Measurements from ENCODE around the gene ATP6V1B1. TPM values are rescaled to one million over a fixed set of nuclear protein-coding genes. Genes with fewer than 3 reads are reported as not detected.

Gene ATP6V1B1
- total and polyA plus RNA-seq, 10 of the 15 experiments (the other 5 are each of a cell fraction or from before 2014, with no cell fraction given) = not detected

GRCh38 chr2:71008342-71008741 is 72.6 kb downstream of the ATP6V1B1 start:
- POLR2A ChIA-PET = no interaction called here
- no peaks in the 10 kb centered on the region for H3K4me1 ChIP-seq (ENCODE audit: control insufficient read depth, insufficient read depth, low read length)
- H3K27ac ChIP-seq (ENCODE audit: control insufficient read depth, insufficient read depth) = no peak overlapping the region
- SMC1A ChIA-PET (ENCODE audit: uncharacterized antibody, unreplicated experiment) = interaction anchor here (1.1 kb wide), 1 partner anchor 45 kb away, joined by 4 read pairs; no protein-coding TSS in a partner anchor
- FAIRE-seq = no peak
- H3K4me2 ChIP-seq (ENCODE audit: control insufficient read depth, insufficient read depth) = no peak overlapping the region
- H3K79me2 ChIP-seq (ENCODE audit: control insufficient read depth, insufficient read depth, low read length) = no peaks in the 10 kb centered on the region
- no peak overlapping the region for H3K4me3 ChIP-seq
- WGBS (ENCODE audit: insufficient coverage, insufficient replicate concordance, low lambda C conversion rate, missing lambda C conversion rate) = 51% methylated on average over 13 of the region's 13 CpGs
- RAD21 ChIA-PET (ENCODE audit: unreplicated experiment) = no interaction called here
- CTCF ChIA-PET = no interaction called here
- H4K20me1 ChIP-seq (ENCODE audit: control insufficient read depth, insufficient read depth) = no peaks in the 10 kb centered on the region
- no peak for ATAC-seq
- DNase-seq (ENCODE audit: low read depth, low spot score) = no peak
- no peak overlapping the region for H2AFZ ChIP-seq (ENCODE audit: control insufficient read depth, low read depth, low read length)
- H3K9me3 ChIP-seq (replicated peaks; ENCODE audit: control insufficient read depth, insufficient read depth, low read length) = no peaks in the 10 kb centered on the region
- peaks cover 0 to 1% of the 10 kb centered on the region in 2 experiments; a peak in 2 of 4 replicates for H3K27me3 ChIP-seq (replicated peaks in 1 of 2; ENCODE audit: control insufficient read depth in 2 of 2, insufficient read depth in 2 of 2, low read length in 1 of 2)
- no peaks in the 10 kb centered on the region for H3K36me3 ChIP-seq (ENCODE audit: control insufficient read depth in 2 of 2, insufficient read depth in 2 of 2, low read length in 1 of 2)
- TF ChIP-seq IRF4 (IDR thresholded peaks at IDR 0.05; ENCODE audit: low read depth, low read length) = no peak
- TF ChIP-seq USF1 (IDR thresholded peaks at IDR 0.05; ENCODE audit: borderline replicate concordance, extremely low read length, insufficient read depth, low read depth, low read length) = no peak
- no peak for TF ChIP-seq GATAD2B (conservative IDR thresholded peaks at IDR 0.05; ENCODE audit: low read depth)
- peak; percentile 91 for TF ChIP-seq BCL3 (IDR thresholded peaks at IDR 0.05; ENCODE audit: borderline replicate concordance, insufficient read depth, low read depth, low read length, poor library complexity, severe bottlenecking)
- 0 out of 2 replicates have a peak, but pooled peaks have one; percentile 39 for TF ChIP-seq TCF3 (IDR thresholded peaks at IDR 0.05; ENCODE audit: borderline replicate concordance, insufficient read depth, low read depth, low read length)
- no peak for TF ChIP-seq POU2F2 (IDR thresholded peaks at IDR 0.05; ENCODE audit: borderline replicate concordance, low read depth, low read length)
- no peak for TF ChIP-seq KAT2A (conservative IDR thresholded peaks at IDR 0.05; ENCODE audit: control insufficient read depth, low read depth, low read length)
- TF ChIP-seq IRF3 (IDR thresholded peaks at IDR 0.05) = no peak
- TF ChIP-seq BRCA1 (IDR thresholded peaks at IDR 0.05; ENCODE audit: low read depth, low read length) = no peak
- TF ChIP-seq ZNF217 (IDR thresholded peaks at IDR 0.05) = no peak
- no peak for TF ChIP-seq ESRRA (IDR thresholded peaks at IDR 0.05; ENCODE audit: low read length)
- TF ChIP-seq ZBTB11 (CRISPR knock-in tag; IDR thresholded peaks at IDR 0.05) = no peak
- no TSS peak for BruUV-seq (replicated peaks)
- intact Hi-C loops (cut with micrococcal nuclease; ENCODE audit: unreplicated experiment) (no loop called here), in situ Hi-C loops (cut with MboI) (no loop called here)
- no peak overlapping the region for H3K9ac ChIP-seq (ENCODE audit: control insufficient read depth, insufficient read depth, low read length)

Measured in GM12878 (cell line).